Adrenal gland (tissue), 12 donors: ENCODE measurements around the gene ROR2. TPM values are rescaled to one million over a fixed set of nuclear protein-coding genes. Genes with fewer than 3 reads are reported as not detected.

Experiments
- DNase-seq, 7 donors: peaks; one replicate each; pipeline ENCODE4 v3.0.0-alpha.2; 2019 to 2020
- H3K27ac ChIP-seq, 5 donors: fragments of 200-600 bp; sonication (generic) in 4 of 5; 1 replicate in 3 of 5; 2 replicates in 2 of 5; pipeline versions ENCODE4 v1.5.1 to v1.8.0; 2016 to 2020; ENCODE audit warnings: mild to moderate bottlenecking in 1 of 5
- H3K27me3 ChIP-seq: fragments of 200-600 bp; 2 replicates; pipeline ENCODE4 v1.8.0; 2021
- H3K36me3 ChIP-seq, 2 donors: fragments of 200-600 bp; replicated peaks in 1 of 2; 1 replicate in 1 of 2; 2 replicates in 1 of 2; pipeline versions ENCODE4 v1.5.1 to v1.8.0; 2018 to 2022
- H3K4me1 ChIP-seq, 2 donors: fragments of 200-600 bp; replicated peaks in 1 of 2; 1 replicate in 1 of 2; 2 replicates in 1 of 2; pipeline versions ENCODE4 v1.5.1 to v1.8.0; 2018 to 2021
- H3K4me3 ChIP-seq, 4 donors: fragments of 200-600 bp; sonication (generic) in 3 of 4; one replicate each; pipeline ENCODE4 v1.5.1; 2016 to 2018
- H3K9me3 ChIP-seq, 3 donors: fragments of 200-600 bp; sonication (generic) in 1 of 3; replicated peaks in 1 of 3; 1 replicate in 2 of 3; 2 replicates in 1 of 3; pipeline versions ENCODE4 v1.5.1 to v1.8.0; 2016 to 2021
- CTCF ChIP-seq, 6 experiments: fragments of 450-650 bp in 4 of 6; fragments of 200-600 bp in 2 of 6; sonication (generic) in 1 of 6; IDR thresholded peaks; 1 replicate in 5 of 6; 2 replicates in 1 of 6; pipeline versions ENCODE4 v1.5.1 to v1.8.0; 2016 to 2021; ENCODE audit warnings: antibody characterized with exemption in 6 of 6, mild to moderate bottlenecking in 2 of 6, moderate library complexity in 1 of 6
- POLR2A ChIP-seq, 2 donors: fragments of 450-650 bp; IDR thresholded peaks; one replicate each; pipeline ENCODE4 v1.6.1; 2017; ENCODE audit warnings: antibody characterized with exemption in 2 of 2, mild to moderate bottlenecking in 2 of 2, moderate library complexity in 1 of 2
- WGBS, 4 donors: extraction: QIAGEN DNeasy Blood & Tissue Kit in 2 of 4; methylation state at CpG; one replicate each; pipeline versions ENCODE4 v1.1.5 to v1.1.7; 2013 to 2017; 5-methylcytosine and 5-hydroxymethylcytosine counted together
- intact Hi-C, 2 donors: fragments of 100-400 bp; cut with DNase I; formaldehyde crosslinking; loops; one replicate each; pipeline versions ENCODE4 v1.14.1 to v1.15.0; 2022 to 2023
- polyA plus RNA-seq, 3 donors: library from polyadenylated mRNA; stranded (reverse); fragments of 200-250 nt in 2 of 3; fragments of 350-450 nt in 1 of 3; fragmentation: Illumina TruSeq in 1 of 3; extraction: RNeasy Lipid Tissue Mini Kit (QIAGEN cat#74804) in 1 of 3; gene quantifications; one replicate each; pipeline ENCODE4 v1.2.3, GENCODE V29; 2013 to 2014
- total RNA-seq, 9 donors: library from RNA; depleted of rRNA in 4 of 9; stranded (reverse); fragments of >200 nt in 4 of 9; fragments of 120-200 nt in 1 of 9; fragmentation: NEBNext Ultra II Directional in 1 of 9; extraction: Animal tissue kit (Norgen Biotek cat#: 25700) in 1 of 9; gene quantifications; one replicate each; pipeline versions ENCODE4 v1.1.0 to v1.2.4, GENCODE V29; 2013 to 2023
- donor health status: healthy with polysubstance abuse.
- donor health status: Bipolar disorder and iron deficiency.
- donor health status: DM: yes; HTN: yes; CAD: no.
- donor health status: DM: no; HTN: no; CAD: no.
- donor health status: DM: no; HTN: no; CAD: no.
- donor health status: DM: yes; HTN: yes; CAD: no.

ROR2 gene
- total and polyA plus RNA-seq, 12 donors, result 3.9 to 23.9 (median 11.4) TPM

GRCh38 chr9:91843623-91844148 lies 106.3 kb downstream of the ROR2 start:
- H3K4me1 ChIP-seq, result peaks cover 13 to 24% of the 10 kb centered on the region in 2 donors
- H3K36me3 ChIP-seq, result no peaks in the 10 kb centered on the region
- intact Hi-C loops, result loop anchor here in 1 of 2 donors (10.0 kb wide), 1 partner anchor 51 kb away; no protein-coding TSS in a partner anchor
- no peaks in the 10 kb centered on the region for H3K27me3 ChIP-seq
- H3K9me3 ChIP-seq, result no peaks in the 10 kb centered on the region
- DNase-seq, result peak in 6 of 7 donors; percentile 56 to 89 (median 69)
- WGBS, 4 donors, result 6 to 8% (median 8%) methylated on average over 11 to 15 of the region's 15 CpGs
- TF ChIP-seq POLR2A (IDR thresholded peaks at IDR 0.05) (peak in 1 of 2 donors; percentile 30), CTCF (IDR thresholded peaks at IDR 0.05) (no peak)
- H3K4me3 ChIP-seq, result no peak overlapping the region
- peak overlapping the region in 4 of 5 donors; percentile 6 to 77 (median 68) for H3K27ac ChIP-seq

DNA sequence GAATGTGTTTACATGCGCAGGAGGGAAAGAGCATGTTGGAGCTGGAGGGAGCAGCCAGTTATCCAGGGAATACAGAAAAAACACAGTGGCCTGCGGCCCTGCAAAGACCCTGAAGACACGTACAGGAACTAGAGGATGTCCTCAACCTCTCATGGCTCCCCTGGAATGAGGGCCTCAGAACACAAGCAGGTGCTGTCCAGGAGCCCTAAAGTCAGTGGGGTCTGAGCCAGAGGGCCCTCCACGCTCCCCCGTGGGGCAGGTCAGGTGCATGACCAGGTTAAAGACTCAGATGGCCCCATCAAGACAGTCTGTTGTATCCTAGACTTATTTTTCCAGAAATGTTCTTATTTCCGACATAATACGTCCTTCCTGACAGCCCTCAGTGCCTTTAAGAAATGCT lies 106.9 kb downstream of the ROR2 start:
- peak overlapping the region in 4 of 5 donors; percentile 6 to 77 (median 68) for H3K27ac ChIP-seq
- H3K4me1 ChIP-seq, result peaks cover 13 to 29% of the 10 kb centered on the region in 2 donors
- 76 to 83% (median 80%) methylated on average over 7 of the region's 7 CpGs for WGBS, 4 donors
- H3K9me3 ChIP-seq, result no peaks in the 10 kb centered on the region
- no peak for DNase-seq
- H3K27me3 ChIP-seq, result no peaks in the 10 kb centered on the region
- no peaks in the 10 kb centered on the region for H3K36me3 ChIP-seq
- no peak overlapping the region for H3K4me3 ChIP-seq
- TF ChIP-seq POLR2A (IDR thresholded peaks at IDR 0.05), result no peak
- no peak for TF ChIP-seq CTCF (IDR thresholded peaks at IDR 0.05)
- intact Hi-C loops, result loop anchor here in 1 of 2 donors (10.0 kb wide), 1 partner anchor 52 kb away; no protein-coding TSS in a partner anchor

- WGBS, 4 donors, result 64 to 76% (median 74%) methylated on average over 8 to 9 of the region's 9 CpGs
- Histone ChIP-seq H3K9me3 (no peaks in the 10 kb centered on the region), H3K4me1 (peaks cover 13 to 35% of the 10 kb centered on the region in 2 donors), H3K36me3 (no peaks in the 10 kb centered on the region), H3K27me3 (no peaks in the 10 kb centered on the region), H3K27ac (peak overlapping the region in 3 of 5 donors; percentile 44 to 69 (median 68)), H3K4me3 (no peak overlapping the region)
- intact Hi-C loops, result loop anchor here in 1 of 2 donors (10.0 kb wide), 1 partner anchor 52 kb away; no protein-coding TSS in a partner anchor
- TF ChIP-seq POLR2A (IDR thresholded peaks at IDR 0.05), result no peak
- no peak for TF ChIP-seq CTCF (IDR thresholded peaks at IDR 0.05)
- no peak for DNase-seq
Observed at GRCh38 chr9:91842358-91843049, 107.5 kb downstream of the ROR2 start.

DNA sequence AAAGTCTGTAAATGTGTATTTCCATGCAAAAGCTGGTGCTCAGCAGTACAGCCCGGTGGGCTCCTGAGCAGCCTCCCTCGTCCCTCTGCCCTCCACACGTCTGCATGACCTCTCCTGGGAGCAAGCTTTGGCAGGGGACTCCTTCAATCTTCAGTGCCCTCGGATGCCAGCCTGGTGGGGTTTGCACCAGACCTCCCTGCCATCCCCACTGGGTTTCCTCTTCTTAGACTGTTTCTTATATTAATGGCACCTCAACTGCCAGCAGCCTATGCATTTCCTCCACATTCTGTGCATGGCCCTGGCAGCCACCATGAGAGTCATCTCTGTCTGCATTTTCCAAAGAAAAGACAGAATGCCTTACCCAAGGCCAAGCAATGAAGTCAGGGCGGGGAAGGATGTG lies 108.4 kb downstream of the ROR2 start:
- no peaks in the 10 kb centered on the region for H3K27me3 ChIP-seq
- no peak overlapping the region for H3K27ac ChIP-seq
- intact Hi-C loops, result loop anchor here in 1 of 2 donors (10.0 kb wide), 1 partner anchor 53 kb away; no protein-coding TSS in a partner anchor
- H3K4me3 ChIP-seq, result no peak overlapping the region
- no peaks in the 10 kb centered on the region for H3K36me3 ChIP-seq
- WGBS, 4 donors, result 73 to 93% (median 87%) methylated on average over 5 of the region's 5 CpGs
- no peak for TF ChIP-seq CTCF (IDR thresholded peaks at IDR 0.05)
- TF ChIP-seq POLR2A (IDR thresholded peaks at IDR 0.05), result no peak
- no peak for DNase-seq
- no peaks in the 10 kb centered on the region for H3K9me3 ChIP-seq
- H3K4me1 ChIP-seq, result peaks cover 13 to 37% of the 10 kb centered on the region in 2 donors
